ENCODE results near the gene EDC3. TPM values are rescaled to one million over a fixed set of nuclear protein-coding genes. Genes with fewer than 3 reads are reported as not detected.

Gene EDC3
- total RNA-seq, 2 experiments from 2014 or later: 11.0 to 11.1 TPM

DNA sequence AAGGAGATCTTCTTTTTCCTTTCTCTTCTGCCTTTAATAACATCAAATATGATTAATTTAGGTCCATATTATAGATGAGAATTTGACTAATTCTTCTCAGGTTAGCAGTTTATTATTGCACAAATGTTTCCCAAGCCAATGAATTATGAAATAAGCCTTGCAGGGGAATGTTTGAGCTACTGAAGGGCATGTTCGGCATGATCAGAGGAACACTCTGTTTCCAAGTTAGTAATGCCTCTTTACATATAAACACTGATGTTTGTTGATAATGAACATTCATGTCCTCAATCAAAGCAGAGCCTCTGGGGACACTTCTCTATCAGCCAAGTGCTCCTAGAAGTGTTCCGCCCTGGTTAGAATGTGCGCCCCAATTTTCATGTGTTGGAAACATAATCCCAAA, 39.5 kb upstream of the EDC3 start:
- H3K36me3 Mint-ChIP-seq (ENCODE audit: low read depth): no peaks in the 10 kb centered on the region
- H3K4me3 ChIP-seq (ENCODE audit: low read length): no peak overlapping the region
- H3K36me3 ChIP-seq (ENCODE audit: insufficient read depth, low read length): no peaks in the 10 kb centered on the region
- H3K27me3 Mint-ChIP-seq: peaks cover 32% of the 10 kb centered on the region
- H3K4me1 Mint-ChIP-seq (ENCODE audit: low read depth): no peaks in the 10 kb centered on the region
- DNase-seq (no peak), ATAC-seq (ENCODE audit: poor library complexity) (no peak)
- no peaks in the 10 kb centered on the region for H3K4me1 ChIP-seq (ENCODE audit: insufficient read depth, low read length)
- H3K27me3 ChIP-seq (ENCODE audit: control insufficient read depth in 1 of 2, insufficient read depth in 2 of 2, low read length in 2 of 2): peaks cover 9 to 16% of the 10 kb centered on the region in 2 experiments
- TF ChIP-seq, protein P1, sequence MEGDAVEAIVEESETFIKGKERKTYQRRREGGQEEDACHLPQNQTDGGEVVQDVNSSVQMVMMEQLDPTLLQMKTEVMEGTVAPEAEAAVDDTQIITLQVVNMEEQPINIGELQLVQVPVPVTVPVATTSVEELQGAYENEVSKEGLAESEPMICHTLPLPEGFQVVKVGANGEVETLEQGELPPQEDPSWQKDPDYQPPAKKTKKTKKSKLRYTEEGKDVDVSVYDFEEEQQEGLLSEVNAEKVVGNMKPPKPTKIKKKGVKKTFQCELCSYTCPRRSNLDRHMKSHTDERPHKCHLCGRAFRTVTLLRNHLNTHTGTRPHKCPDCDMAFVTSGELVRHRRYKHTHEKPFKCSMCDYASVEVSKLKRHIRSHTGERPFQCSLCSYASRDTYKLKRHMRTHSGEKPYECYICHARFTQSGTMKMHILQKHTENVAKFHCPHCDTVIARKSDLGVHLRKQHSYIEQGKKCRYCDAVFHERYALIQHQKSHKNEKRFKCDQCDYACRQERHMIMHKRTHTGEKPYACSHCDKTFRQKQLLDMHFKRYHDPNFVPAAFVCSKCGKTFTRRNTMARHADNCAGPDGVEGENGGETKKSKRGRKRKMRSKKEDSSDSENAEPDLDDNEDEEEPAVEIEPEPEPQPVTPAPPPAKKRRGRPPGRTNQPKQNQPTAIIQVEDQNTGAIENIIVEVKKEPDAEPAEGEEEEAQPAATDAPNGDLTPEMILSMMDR (IDR thresholded peaks at IDR 0.05): no peak
- no peak overlapping the region for H3K27ac Mint-ChIP-seq
- H3K9me3 ChIP-seq (ENCODE audit: control insufficient read depth in 1 of 2, insufficient read depth in 1 of 2, low read length in 2 of 2): no peaks in the 10 kb centered on the region
- peaks cover 3% of the 10 kb centered on the region for H3K9me3 Mint-ChIP-seq
- H3K4me3 Mint-ChIP-seq: no peak overlapping the region
- no peak overlapping the region for H3K27ac ChIP-seq (ENCODE audit: low read depth in 1 of 2, low read length in 2 of 2)
- ChIA-PET CTCF (no interaction called here), POLR2A (interaction anchor here (0.7 kb wide), 1 partner anchor 360 kb away, joined by 4 read pairs; no protein-coding TSS in a partner anchor)
- intact Hi-C loops (cut with DNase I, micrococcal nuclease): no loop called here

DNA sequence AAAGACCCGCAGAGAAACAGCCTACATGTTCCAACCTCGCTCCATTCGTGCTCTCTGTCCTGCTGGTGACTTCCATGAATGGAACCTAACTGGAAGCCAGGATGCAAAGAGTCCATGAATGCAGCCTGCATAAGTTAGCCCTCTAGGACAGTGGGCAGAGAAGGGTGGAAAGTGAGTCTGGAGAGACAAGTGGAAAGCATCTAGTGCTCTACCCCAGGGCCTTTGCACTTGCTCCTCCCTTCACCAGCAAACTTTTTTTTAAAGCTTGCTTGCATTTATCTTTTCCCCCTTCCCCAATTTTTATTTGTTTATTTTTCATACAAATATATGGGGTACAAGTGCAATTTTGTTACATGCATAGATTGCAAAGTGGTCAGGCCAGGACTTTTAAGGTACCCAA, 37.4 kb upstream of the EDC3 start:
- H3K4me1 Mint-ChIP-seq (ENCODE audit: low read depth): no peaks in the 10 kb centered on the region
- no peak overlapping the region for H3K27ac Mint-ChIP-seq
- CTCF ChIA-PET: no interaction called here
- Histone ChIP-seq H3K4me1 (ENCODE audit: insufficient read depth, low read length) (no peaks in the 10 kb centered on the region), H3K4me3 (ENCODE audit: low read length) (no peak overlapping the region), H3K27me3 (ENCODE audit: control insufficient read depth in 1 of 2, insufficient read depth in 2 of 2, low read length in 2 of 2) (peaks cover 9 to 18% of the 10 kb centered on the region in 2 experiments), H3K27ac (ENCODE audit: low read depth in 1 of 2, low read length in 2 of 2) (no peak overlapping the region), H3K36me3 (ENCODE audit: insufficient read depth, low read length) (no peaks in the 10 kb centered on the region), H3K9me3 (ENCODE audit: control insufficient read depth in 1 of 2, insufficient read depth in 1 of 2, low read length in 2 of 2) (no peaks in the 10 kb centered on the region)
- DNase-seq: no peak
- intact Hi-C loops (cut with DNase I, micrococcal nuclease): no loop called here
- TF ChIP-seq, protein P1 (IDR thresholded peaks at IDR 0.05): no peak
- H3K4me3 Mint-ChIP-seq: no peak overlapping the region
- H3K36me3 Mint-ChIP-seq (ENCODE audit: low read depth): no peaks in the 10 kb centered on the region
- peaks cover 3% of the 10 kb centered on the region for H3K9me3 Mint-ChIP-seq
- POLR2A ChIA-PET: no interaction called here
- ATAC-seq (ENCODE audit: poor library complexity): no peak
- H3K27me3 Mint-ChIP-seq: peaks cover 37% of the 10 kb centered on the region

DNA sequence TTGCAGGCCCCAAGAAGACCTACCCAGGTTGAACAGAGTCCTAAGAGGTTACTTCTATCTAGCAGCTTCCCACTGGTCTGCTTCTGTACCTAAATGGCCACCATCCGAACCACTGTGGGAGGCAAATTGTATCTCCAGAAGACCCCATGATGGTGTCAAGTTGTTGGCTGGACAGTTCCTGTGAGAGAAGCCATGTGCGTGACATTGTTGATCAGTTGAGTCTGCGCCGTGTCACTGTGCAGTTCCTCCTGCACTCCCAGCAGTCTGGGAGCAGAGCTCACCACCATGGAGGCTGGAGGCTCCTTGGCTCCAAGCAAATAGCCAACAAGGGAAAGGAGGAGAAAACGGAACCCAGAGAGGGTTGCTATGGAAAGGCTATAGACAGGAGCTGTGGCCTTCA, 37.0 kb upstream of the EDC3 start:
- no peak overlapping the region for H3K4me3 ChIP-seq (ENCODE audit: low read length)
- ATAC-seq (ENCODE audit: poor library complexity): no peak
- intact Hi-C loops (cut with DNase I, micrococcal nuclease): no loop called here
- peaks cover 37% of the 10 kb centered on the region for H3K27me3 Mint-ChIP-seq
- H3K27me3 ChIP-seq (ENCODE audit: control insufficient read depth in 1 of 2, insufficient read depth in 2 of 2, low read length in 2 of 2): peaks cover 9 to 18% of the 10 kb centered on the region in 2 experiments
- H3K9me3 ChIP-seq (ENCODE audit: control insufficient read depth in 1 of 2, insufficient read depth in 1 of 2, low read length in 2 of 2): no peaks in the 10 kb centered on the region
- no peaks in the 10 kb centered on the region for H3K9me3 Mint-ChIP-seq
- CTCF ChIA-PET: no interaction called here
- no peaks in the 10 kb centered on the region for H3K4me1 Mint-ChIP-seq (ENCODE audit: low read depth)
- H3K27ac ChIP-seq (ENCODE audit: low read depth in 1 of 2, low read length in 2 of 2): no peak overlapping the region
- DNase-seq: no peak
- H3K36me3 ChIP-seq (ENCODE audit: insufficient read depth, low read length): no peaks in the 10 kb centered on the region
- H3K4me1 ChIP-seq (ENCODE audit: insufficient read depth, low read length): no peaks in the 10 kb centered on the region
- TF ChIP-seq, protein P1 (IDR thresholded peaks at IDR 0.05): no peak
- POLR2A ChIA-PET: interaction anchor here (0.6 kb wide), 1 partner anchor 14 kb away, joined by 3 read pairs; no protein-coding TSS in a partner anchor
- H3K36me3 Mint-ChIP-seq (ENCODE audit: low read depth): no peaks in the 10 kb centered on the region
- H3K27ac Mint-ChIP-seq: no peak overlapping the region
- H3K4me3 Mint-ChIP-seq: no peak overlapping the region
